Tibial nerve (tissue), 4 donors: ENCODE data around the gene FER.

Experiments used
- CTCF ChIP-seq, 5 experiments: fragments of 200-600 bp in 3 of 5; fragments of 450-650 bp in 2 of 5; sonication (generic) in 3 of 5; IDR thresholded peaks; one replicate each; pipeline ENCODE4 v1.5.1; 2016 to 2019; ENCODE audit warnings: antibody characterized with exemption in 5 of 5, mild to moderate bottlenecking in 3 of 5, moderate library complexity in 2 of 5
- EP300 ChIP-seq, 2 donors: sonication (generic); formaldehyde crosslinking; IDR thresholded peaks; one replicate each; pipeline ENCODE4 v1.6.1; 2017; ENCODE audit warnings: antibody characterized with exemption in 2 of 2, mild to moderate bottlenecking in 1 of 2
- POLR2A ChIP-seq, 2 donors: fragments of 450-650 bp; IDR thresholded peaks; one replicate each; pipeline ENCODE4 v1.6.1; 2017; ENCODE audit warnings: antibody characterized with exemption in 2 of 2, mild to moderate bottlenecking in 2 of 2, moderate library complexity in 2 of 2

DNA sequence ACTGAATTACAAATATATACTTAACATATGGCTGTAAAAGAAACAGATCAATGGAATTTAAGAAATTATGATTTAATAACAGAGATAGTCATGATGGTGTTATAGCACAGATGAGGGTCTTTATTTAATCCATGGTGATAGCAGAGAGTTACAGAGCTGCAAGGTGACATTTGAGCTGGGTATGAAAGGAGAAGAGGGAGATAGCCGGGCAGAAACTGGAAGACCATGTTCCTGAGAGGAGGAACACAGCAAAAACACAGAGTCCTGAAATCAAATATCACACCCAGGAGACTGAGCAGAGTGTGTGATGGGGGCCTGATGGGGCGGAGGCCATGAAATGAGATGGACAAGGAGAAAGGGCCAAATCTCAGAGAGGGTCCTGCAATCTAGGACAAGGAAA is 498.7 kb downstream of the FER start:
- TF ChIP-seq CTCF (IDR thresholded peaks at IDR 0.05) (no peak), POLR2A (IDR thresholded peaks at IDR 0.05) (no peak), EP300 (IDR thresholded peaks at IDR 0.05) (no peak)
